GM12878 (cell line): ENCODE results near the gene DERL2. TPM values are rescaled to one million over a fixed set of nuclear protein-coding genes. Genes with fewer than 3 reads are reported as not detected.

Experiments used
- ATAC-seq: fragments of 200-7000 bp; cut with Tn5 transposase; 3 replicates; pipeline ENCODE4 v1.9.1; 2020; ENCODE audit warnings: mild to moderate bottlenecking, moderate library complexity
- BruUV-seq: library from RNA; stranded (reverse); fragments of 400-500 nt; replicated peaks from 2 replicates; lab custom pipeline; 2021; lab: Mats Ljungman, UMichigan
- CTCF ChIA-PET: fragments of 300-600 bp; sonication (Branson Sonifier 250); formaldehyde crosslinking; extraction: SDS; loops from one replicate; lab custom pipeline; 2021; ENCODE audit warnings: inconsistent platforms; lab: Yijun Ruan, JAX
- POLR2A ChIA-PET: fragments of 350-600 bp; formaldehyde crosslinking; extraction: SDS; loops from one replicate; lab custom pipeline; 2021; ENCODE audit warnings: inconsistent platforms; lab: Charles Lee
- RAD21 ChIA-PET: fragments of 300-600 bp; sonication (Branson Sonifier 250); formaldehyde crosslinking; loops from one replicate; lab custom pipeline; 2023; ENCODE audit warnings: antibody characterized with exemption; ENCODE audit not compliant: unreplicated experiment; lab: Charles Lee
- SMC1A ChIA-PET: fragments of 300-600 bp; sonication (Branson Sonifier 250); formaldehyde crosslinking; loops from one replicate; lab custom pipeline; 2023; ENCODE audit not compliant: unreplicated experiment, uncharacterized antibody; lab: Charles Lee
- DNase-seq: peaks from one replicate; pipeline ENCODE4 v3.0.0-alpha.2; 2011; ENCODE audit warnings: low read depth, low spot score
- FAIRE-seq: peaks from 3 replicates; lab custom pipeline; 2011; peaks lifted over from hg19 to GRCh38; lab: Jason Lieb, UNC
- H2AFZ ChIP-seq: 2 replicates; pipeline ENCODE4 v1.6.0; 2011; ENCODE audit warnings: low read depth, low read length, control low read depth; ENCODE audit not compliant: control insufficient read depth
- H3K27ac ChIP-seq: 2 replicates; pipeline ENCODE4 v1.5.1; 2011; ENCODE audit warnings: control low read depth; ENCODE audit not compliant: control insufficient read depth, insufficient read depth
- H3K27me3 ChIP-seq, 2 experiments: replicated peaks in 1 of 2; 2 replicates each; pipeline versions ENCODE4 v1.6.0 to v1.6.1; 2011; ENCODE audit warnings: low read length in 1 of 2; ENCODE audit not compliant: control insufficient read depth in 2 of 2, insufficient read depth in 2 of 2
- H3K36me3 ChIP-seq, 2 experiments: 2 replicates each; pipeline ENCODE4 v1.5.1; 2011; ENCODE audit warnings: low read length in 1 of 2; ENCODE audit not compliant: control insufficient read depth in 2 of 2, insufficient read depth in 2 of 2
- H3K4me1 ChIP-seq: 2 replicates; pipeline ENCODE4 v1.6.1; 2011; ENCODE audit warnings: mild to moderate bottlenecking, low read length, moderate library complexity, mixed read lengths; ENCODE audit not compliant: control insufficient read depth, insufficient read depth
- H3K4me2 ChIP-seq: 2 replicates; pipeline ENCODE4 v1.6.0; 2011; ENCODE audit warnings: control low read depth; ENCODE audit not compliant: control insufficient read depth, insufficient read depth
- H3K4me3 ChIP-seq: fragments of 200-600 bp; sonication (generic); 2 replicates; pipeline ENCODE4 v1.5.1; 2016
- H3K79me2 ChIP-seq: 2 replicates; pipeline ENCODE4 v1.6.0; 2011; ENCODE audit warnings: low read length; ENCODE audit not compliant: control insufficient read depth, insufficient read depth
- H3K9ac ChIP-seq: 2 replicates; pipeline ENCODE4 v1.8.0; 2011; ENCODE audit warnings: low read length, control low read depth, mixed read lengths; ENCODE audit not compliant: control insufficient read depth, insufficient read depth
- H3K9me3 ChIP-seq: replicated peaks from 3 replicates; pipeline ENCODE4 v1.5.1; 2011; ENCODE audit warnings: mild to moderate bottlenecking, low read length; ENCODE audit not compliant: control insufficient read depth, insufficient read depth
- H4K20me1 ChIP-seq: 2 replicates; pipeline ENCODE4 v1.6.0; 2011; ENCODE audit not compliant: control insufficient read depth, insufficient read depth
- BACH1 ChIP-seq: fragments of 450-650 bp; IDR thresholded peaks from 2 replicates; pipeline ENCODE4 v1.6.1; 2017; ENCODE audit warnings: mild to moderate bottlenecking, borderline replicate concordance
- BCL11A ChIP-seq: IDR thresholded peaks from 2 replicates; pipeline ENCODE4 v1.6.1; 2011; ENCODE audit warnings: low read depth, low read length
- CBFB ChIP-seq: IDR thresholded peaks from 2 replicates; pipeline ENCODE4 v1.6.1; 2016; ENCODE audit warnings: antibody characterized with exemption, low read depth
- CBX5 ChIP-seq: sonication (generic); IDR thresholded peaks from 2 replicates; pipeline ENCODE4 v1.6.1; 2016; ENCODE audit warnings: low read depth, moderate library complexity, mild to moderate bottlenecking, inconsistent platforms
- E2F4 ChIP-seq: IDR thresholded peaks from 2 replicates; pipeline ENCODE4 v1.6.1; 2012; ENCODE audit warnings: low read depth, low read length, improper control_type of control experiment
- EP300 ChIP-seq, 2 experiments: fragments of 150-350 bp in 1 of 2; IDR thresholded peaks; 2 replicates each; pipeline ENCODE4 v1.6.1; 2011 to 2012; ENCODE audit warnings: low read depth in 2 of 2, low read length in 2 of 2, borderline replicate concordance in 1 of 2, improper control_type of control experiment in 1 of 2, inconsistent platforms in 1 of 2; ENCODE audit not compliant: control insufficient read depth in 1 of 2
- FOS ChIP-seq: IDR thresholded peaks from 3 replicates; pipeline ENCODE4 v1.6.1; 2011; ENCODE audit warnings: borderline replicate concordance; ENCODE audit not compliant: insufficient read length; ENCODE audit errors: extremely low read depth
- JUNB ChIP-seq: IDR thresholded peaks from 2 replicates; pipeline ENCODE4 v1.6.1; 2016; ENCODE audit warnings: antibody characterized with exemption, mild to moderate bottlenecking
- KAT2A ChIP-seq: conservative IDR thresholded peaks from 2 replicates; pipeline ENCODE4 v1.6.1; 2011; ENCODE audit warnings: low read depth, low read length; ENCODE audit not compliant: control insufficient read depth
- KLF5 ChIP-seq: fragments of 450-650 bp; IDR thresholded peaks from 2 replicates; pipeline ENCODE4 v1.6.1; 2014; ENCODE audit warnings: mild to moderate bottlenecking; ENCODE audit not compliant: partially characterized antibody
- LARP7 ChIP-seq: fragments of 450-650 bp; IDR thresholded peaks from 2 replicates; pipeline ENCODE4 v1.6.1; 2017; ENCODE audit warnings: mild to moderate bottlenecking
- NBN ChIP-seq: fragments of 450-650 bp; IDR thresholded peaks from 2 replicates; pipeline ENCODE4 v1.6.1; 2016
- NKRF ChIP-seq: fragments of 450-650 bp; conservative IDR thresholded peaks from 2 replicates; pipeline ENCODE4 v1.6.1; 2017; ENCODE audit warnings: mild to moderate bottlenecking, moderate library complexity
- POU2F2 ChIP-seq: IDR thresholded peaks from 3 replicates; pipeline ENCODE4 v1.6.1; 2011; ENCODE audit warnings: low read depth, mild to moderate bottlenecking, low read length, borderline replicate concordance
- SIN3A ChIP-seq: IDR thresholded peaks from 2 replicates; pipeline ENCODE4 v1.6.1; 2012; ENCODE audit warnings: low read depth, low read length, improper control_type of control experiment
- SMAD1 ChIP-seq: fragments of 450-650 bp; IDR thresholded peaks from 2 replicates; pipeline ENCODE4 v1.6.1; 2018; ENCODE audit warnings: mild to moderate bottlenecking, low read depth; ENCODE audit not compliant: partially characterized antibody
- SREBF1 ChIP-seq: IDR thresholded peaks from 2 replicates; pipeline ENCODE4 v1.6.1; 2012; ENCODE audit warnings: mild to moderate bottlenecking, low read length
- ZNF217 ChIP-seq: fragments of 450-650 bp; IDR thresholded peaks from 2 replicates; pipeline ENCODE4 v1.6.1; 2017; ENCODE audit warnings: antibody characterized with exemption, mild to moderate bottlenecking
- ZNF24 ChIP-seq: fragments of 450-650 bp; IDR thresholded peaks from 2 replicates; pipeline ENCODE4 v1.6.1; 2017; ENCODE audit warnings: antibody characterized with exemption, mild to moderate bottlenecking
- WGBS: methylation state at CpG from one replicate; pipeline ENCODE4 v1.1.6; 2016; ENCODE audit warnings: low lambda C conversion rate; ENCODE audit not compliant: insufficient replicate concordance, insufficient coverage; ENCODE audit errors: missing lambda C conversion rate; 5-methylcytosine and 5-hydroxymethylcytosine counted together
- in situ Hi-C: fragments of 300-500 bp; cut with MboI; formaldehyde crosslinking; loops from 9 replicates; pipeline ENCODE4 v1.14.3; 2018; ENCODE audit warnings: mixed read lengths
- intact Hi-C: fragments of 100-400 bp; cut with micrococcal nuclease; formaldehyde crosslinking; loops from one replicate; pipeline ENCODE4 v1.14.2; 2022; ENCODE audit not compliant: unreplicated experiment
- polyA plus RNA-seq, 11 experiments: library from polyadenylated mRNA; depleted of rRNA in 4 of 11; unstranded in 6 of 11; stranded (reverse) in 5 of 11; fragments of >200 nt; fragmentation: Nextera tagmentation in 4 of 11; fragmentation: Illumina TruSeq in 1 of 11; extraction: Ambion mirVana in 4 of 11; extraction: Trizol in 1 of 11; gene quantifications; 1 replicate in 1 of 11; 2 replicates in 10 of 11; pipeline versions ENCODE4 v1.2.1 to v1.2.3, GENCODE V29; 2011 to 2016; ENCODE audit warnings: inconsistent platforms in 2 of 11, missing spikeins in 2 of 11, low read depth in 1 of 11
- total RNA-seq, 4 experiments: library from RNA; depleted of rRNA in 3 of 4; stranded (reverse); fragments of >200 nt in 3 of 4; fragmentation: Illumina TruSeq in 1 of 4; extraction: Trizol in 1 of 4; gene quantifications; 2 replicates each; pipeline versions ENCODE4 v1.2.1 to v1.2.3, GENCODE V29; 2013 to 2021

DERL2 gene
- total and polyA plus RNA-seq, 10 of the 15 experiments (the other 5 are each of a cell fraction or from before 2014, with no cell fraction given): 40.5 to 236 (median 69.3) TPM

DNA sequence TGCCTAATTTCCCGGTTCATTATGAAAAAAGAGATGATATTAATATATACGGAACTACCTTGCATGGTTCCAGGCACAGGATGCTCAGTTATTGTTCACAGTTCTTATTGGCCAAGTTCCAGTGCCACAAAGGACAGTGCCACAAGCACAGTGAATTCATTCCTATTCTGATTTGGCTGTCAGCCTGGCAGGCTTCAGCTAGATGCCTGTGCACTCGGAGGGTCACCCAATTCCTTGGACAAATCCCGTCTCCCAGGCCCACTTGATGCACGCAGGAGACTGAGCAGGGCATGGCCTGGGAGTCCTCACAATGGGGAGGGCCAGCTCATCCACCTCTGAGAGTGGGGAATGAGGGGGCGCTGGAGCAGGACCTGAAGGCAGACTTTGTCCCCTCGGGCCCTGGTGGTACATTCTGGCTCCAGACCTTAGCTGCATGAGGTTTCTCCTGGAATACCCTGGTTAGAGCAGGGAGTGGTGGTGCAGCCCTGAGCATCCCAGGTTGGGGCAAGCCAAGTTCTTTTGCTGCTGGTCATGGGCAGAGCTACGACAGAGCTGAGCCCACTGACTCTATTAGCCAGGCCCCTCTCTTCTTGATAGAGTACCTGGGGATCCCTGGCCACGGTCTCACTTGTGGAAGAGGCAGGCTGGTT is 41.7 kb upstream of the DERL2 start:
- ChIA-PET CTCF (interaction anchor here (1.1 kb wide), 1 partner anchor 8 kb away, joined by 4 read pairs; no protein-coding TSS in a partner anchor), SMC1A (no interaction called here), RAD21 (no interaction called here), POLR2A (no interaction called here)
- no peaks in the 10 kb centered on the region for H4K20me1 ChIP-seq
- intact Hi-C loops (no loop called here), in situ Hi-C loops (no loop called here)
- H3K27me3 ChIP-seq: no peaks in the 10 kb centered on the region
- no peaks in the 10 kb centered on the region for H3K9me3 ChIP-seq
- peaks cover 0 to 10% of the 10 kb centered on the region in 2 experiments; a peak in 3 of 4 replicates for H3K36me3 ChIP-seq
- H3K4me2 ChIP-seq: no peak overlapping the region
- H3K9ac ChIP-seq: no peak overlapping the region
- H2AFZ ChIP-seq: no peak overlapping the region
- no peak for FAIRE-seq
- no peaks in the 10 kb centered on the region for H3K4me1 ChIP-seq
- H3K27ac ChIP-seq: no peak overlapping the region
- no peak for DNase-seq
- no peak overlapping the region for H3K4me3 ChIP-seq
- no peaks in the 10 kb centered on the region for H3K79me2 ChIP-seq
- TF ChIP-seq JUNB (no peak), POU2F2 (no peak), BCL11A (no peak), ZNF24 (no peak), KLF5 (no peak), BACH1 (no peak), SIN3A (no peak), EP300 (IDR thresholded peaks at IDR 0.05; ENCODE audit: borderline replicate concordance in 1 of 2, control insufficient read depth in 1 of 2, low read depth in 2 of 2, low read length in 2 of 2) (no peak), SMAD1 (no peak), LARP7 (no peak), KAT2A (no peak), NBN (no peak), CBX5 (no peak), E2F4 (no peak), NKRF (no peak), ZNF217 (no peak), SREBF1 (no peak), CBFB (no peak), FOS (no peak)
- WGBS: 95% methylated on average over 9 of the region's 9 CpGs
- no TSS peak for BruUV-seq
- ATAC-seq: no peak
